CD14-positive monocyte (primary cell): ENCODE measurements around the gene SNX15. TPM values are rescaled to one million over a fixed set of nuclear protein-coding genes. Genes with fewer than 3 reads are reported as not detected.

ENCODE experiments used
- DNase-seq, 3 donors: peaks; one replicate each; pipeline ENCODE4 v3.0.0-alpha.2; 2011 to 2022
- H2AFZ ChIP-seq: 2 replicates; pipeline ENCODE4 v1.6.0; 2012; ENCODE audit warnings: mild to moderate bottlenecking, low read depth, low read length, inconsistent platforms; ENCODE audit not compliant: insufficient read depth, poor library complexity, severe bottlenecking
- H3K27ac ChIP-seq, 2 donors: 1 replicate in 1 of 2; 2 replicates in 1 of 2; pipeline ENCODE4 v1.5.1; 2012 to 2013; ENCODE audit warnings: low read length in 2 of 2, control low read depth in 1 of 2, inconsistent platforms in 1 of 2, low read depth in 1 of 2, mild to moderate bottlenecking in 1 of 2
- H3K27me3 ChIP-seq, 2 donors: one replicate each; pipeline versions ENCODE4 v1.6.0 to v1.6.1; 2011 to 2013; ENCODE audit warnings: low read length in 2 of 2; ENCODE audit not compliant: control insufficient read depth in 2 of 2, insufficient read depth in 2 of 2
- H3K36me3 ChIP-seq, 2 donors: replicated peaks in 1 of 2; 1 replicate in 1 of 2; 2 replicates in 1 of 2; pipeline versions ENCODE4 v1.5.1 to v1.6.1; 2012 to 2013; ENCODE audit warnings: low read length in 2 of 2, control low read depth in 1 of 2, inconsistent platforms in 1 of 2, mild to moderate bottlenecking in 1 of 2; ENCODE audit not compliant: insufficient read depth in 2 of 2, control insufficient read depth in 1 of 2
- H3K4me1 ChIP-seq, 2 donors: 1 replicate in 1 of 2; 2 replicates in 1 of 2; pipeline versions ENCODE4 v1.5.1 to v1.6.1; 2012 to 2013; ENCODE audit warnings: low read length in 2 of 2, control low read depth in 1 of 2, inconsistent platforms in 1 of 2, mild to moderate bottlenecking in 1 of 2, moderate library complexity in 1 of 2; ENCODE audit not compliant: insufficient read depth in 2 of 2, control insufficient read depth in 1 of 2
- H3K4me2 ChIP-seq: replicated peaks from 2 replicates; pipeline ENCODE3; 2012; ENCODE audit warnings: low read length, moderate library complexity, mild to moderate bottlenecking; ENCODE audit not compliant: poor library complexity, severe bottlenecking; ENCODE audit errors: extremely low read depth
- H3K4me3 ChIP-seq, 3 experiments: fragments of 200-600 bp in 1 of 3; sonication (generic) in 1 of 3; replicated peaks in 1 of 3; 1 replicate in 2 of 3; 2 replicates in 1 of 3; pipeline ENCODE4 v1.5.1; 2011 to 2013; ENCODE audit warnings: low read length in 3 of 3, mild to moderate bottlenecking in 3 of 3, control low read depth in 2 of 3, low read depth in 2 of 3, inconsistent platforms in 1 of 3, moderate library complexity in 1 of 3
- H3K79me2 ChIP-seq: 2 replicates; pipeline ENCODE4 v1.6.0; 2012; ENCODE audit warnings: mild to moderate bottlenecking, control low read depth, inconsistent platforms, low read length, moderate library complexity; ENCODE audit not compliant: insufficient read depth
- H3K9ac ChIP-seq: 2 replicates; pipeline ENCODE4 v1.6.0; 2017; ENCODE audit warnings: low read length, mild to moderate bottlenecking; ENCODE audit not compliant: insufficient read depth, poor library complexity, severe bottlenecking
- H3K9me3 ChIP-seq, 2 donors: replicated peaks in 1 of 2; 1 replicate in 1 of 2; 2 replicates in 1 of 2; pipeline versions ENCODE4 v1.5.1 to v1.6.1; 2012 to 2013; ENCODE audit warnings: low read length in 2 of 2, control low read depth in 1 of 2; ENCODE audit not compliant: control insufficient read depth in 1 of 2, insufficient read depth in 1 of 2
- H4K20me1 ChIP-seq: 2 replicates; pipeline ENCODE4 v1.6.0; 2012; ENCODE audit warnings: mild to moderate bottlenecking, low read length, control low read depth, moderate library complexity; ENCODE audit not compliant: insufficient read depth
- H3K27ac Mint-ChIP-seq, 7 donors: one replicate each; pipeline ENCODE4 v1.8.0; 2020; ENCODE audit warnings: mild to moderate bottlenecking in 7 of 7, mixed read lengths in 7 of 7, moderate library complexity in 6 of 7, inconsistent platforms in 2 of 7
- H3K27me3 Mint-ChIP-seq, 3 donors: one replicate each; pipeline ENCODE4 v1.8.0; 2021 to 2022; ENCODE audit warnings: low read depth in 3 of 3, mild to moderate bottlenecking in 3 of 3, mixed read lengths in 3 of 3, moderate library complexity in 3 of 3, inconsistent platforms in 1 of 3
- H3K36me3 Mint-ChIP-seq, 2 donors: one replicate each; pipeline ENCODE4 v1.8.0; 2020; ENCODE audit warnings: mixed read lengths in 2 of 2, inconsistent platforms in 1 of 2, mild to moderate bottlenecking in 1 of 2
- H3K4me1 Mint-ChIP-seq: one replicate; pipeline ENCODE4 v1.8.0; 2020; ENCODE audit warnings: mild to moderate bottlenecking, mixed read lengths
- H3K4me3 Mint-ChIP-seq, 2 donors: one replicate each; pipeline ENCODE4 v1.8.0; 2020; ENCODE audit warnings: mild to moderate bottlenecking in 2 of 2, mixed read lengths in 2 of 2, moderate library complexity in 1 of 2
- H3K9me3 Mint-ChIP-seq, 7 donors: one replicate each; pipeline ENCODE4 v1.8.0; 2020 to 2022; ENCODE audit warnings: mixed read lengths in 7 of 7, mild to moderate bottlenecking in 6 of 7, moderate library complexity in 6 of 7, inconsistent platforms in 2 of 7
- CTCF ChIP-seq: fragments of 200-600 bp; IDR thresholded peaks from one replicate; pipeline ENCODE4 v1.8.0; 2022; ENCODE audit warnings: antibody characterized with exemption, mild to moderate bottlenecking
- WGBS: methylation state at CpG from one replicate; pipeline ENCODE4 v1.1.5; 2013; ENCODE audit warnings: missing lambda C conversion rate; ENCODE audit not compliant: insufficient coverage; 5-methylcytosine and 5-hydroxymethylcytosine counted together
- intact Hi-C, 2 donors: fragments of 100-400 bp; cut with micrococcal nuclease; formaldehyde crosslinking; loops; one replicate each; pipeline versions ENCODE4 v1.15.0 to v1.15.1; 2023
- polyA plus RNA-seq, 3 donors: library from polyadenylated mRNA; depleted of rRNA in 1 of 3; unstranded in 2 of 3; stranded (reverse) in 1 of 3; fragments of 300-500 nt in 2 of 3; fragments of >200 nt in 1 of 3; fragmentation: Illumina TruSeq in 2 of 3; gene quantifications; 1 replicate in 2 of 3; 2 replicates in 1 of 3; pipeline ENCODE4 v1.2.3, GENCODE V29; 2012 to 2021

The SNX15 gene
- polyA plus RNA-seq, 3 donors = 16.2 to 26.7 (median 17.8) TPM

GRCh38 chr11:65066805-65067291, 39.6 kb downstream of the SNX15 start:
- Mint-ChIP-seq H3K36me3 (no peaks in the 10 kb centered on the region), H3K9me3 (no peaks in the 10 kb centered on the region), H3K4me1 (peaks cover 14% of the 10 kb centered on the region), H3K27ac (no peak overlapping the region), H3K4me3 (no peak overlapping the region), H3K27me3 (peaks cover 3 to 6% (median 4%) of the 10 kb centered on the region in 3 donors)
- Histone ChIP-seq H3K4me1 (peaks cover 5 to 6% of the 10 kb centered on the region in 2 donors), H3K36me3 (no peaks in the 10 kb centered on the region), H2AFZ (no peak overlapping the region), H3K9me3 (no peaks in the 10 kb centered on the region), H3K27ac (no peak overlapping the region), H3K4me3 (no peak overlapping the region), H3K27me3 (no peaks in the 10 kb centered on the region), H3K9ac (no peak overlapping the region), H4K20me1 (no peaks in the 10 kb centered on the region), H3K79me2 (no peaks in the 10 kb centered on the region), H3K4me2 (no peak overlapping the region)
- no peak for DNase-seq
- 100% methylated on average over 3 of the region's 4 CpGs for whole genome bisulfite sequencing
- TF ChIP-seq CTCF = no peak
- intact Hi-C loops = no loop called here

- 97% methylated on average over 10 of the region's 10 CpGs for WGBS
- Histone ChIP-seq H4K20me1 (no peaks in the 10 kb centered on the region), H2AFZ (no peak overlapping the region), H3K4me3 (no peak overlapping the region), H3K36me3 (no peaks in the 10 kb centered on the region), H3K9ac (no peak overlapping the region), H3K9me3 (no peaks in the 10 kb centered on the region), H3K4me2 (no peak overlapping the region), H3K27me3 (no peaks in the 10 kb centered on the region), H3K4me1 (no peaks in the 10 kb centered on the region), H3K27ac (no peak overlapping the region), H3K79me2 (no peaks in the 10 kb centered on the region)
- no peak overlapping the region for H3K27ac Mint-ChIP-seq
- intact Hi-C loops = no loop called here
- no peak for TF ChIP-seq CTCF
- H3K9me3 Mint-ChIP-seq = no peaks in the 10 kb centered on the region
- no peaks in the 10 kb centered on the region for H3K36me3 Mint-ChIP-seq
- H3K27me3 Mint-ChIP-seq = peaks cover 0 to 6% (median 2%) of the 10 kb centered on the region in 3 donors
- peaks cover 8% of the 10 kb centered on the region for H3K4me1 Mint-ChIP-seq
- H3K4me3 Mint-ChIP-seq = no peak overlapping the region
- DNase-seq = no peak
These were observed 40.2 kb downstream of the SNX15 start for GRCh38 chr11:65067446-65067845.
